SK-N-SH (cell line): ENCODE data around the gene KANK4. TPM values are rescaled to one million over a fixed set of nuclear protein-coding genes. Genes with fewer than 3 reads are reported as not detected.

Experiments used
- CTCF ChIA-PET: fragments of 300-600, 350-600 bp; formaldehyde crosslinking; extraction: SDS; loops from one replicate; lab custom pipeline; 2021; lab: Yijun Ruan, JAX
- POLR2A ChIA-PET: fragments of 350-600 bp; sonication (Branson Sonifier 250); formaldehyde crosslinking; extraction: SDS; loops from one replicate; lab custom pipeline; 2020; ENCODE audit warnings: antibody characterized with exemption, inconsistent platforms; lab: Yijun Ruan, JAX
- DNase-seq: peaks from one replicate; pipeline ENCODE4 v3.0.0; 2012
- H2AFZ ChIP-seq: fragments of 200-600 bp; sonication (generic); 2 replicates; pipeline ENCODE4 v1.8.1; 2016; ENCODE audit warnings: antibody characterized with exemption, mild to moderate bottlenecking, low read depth
- H3F3A ChIP-seq: fragments of 200-600 bp; sonication (generic); replicated peaks from 2 replicates; pipeline ENCODE3; 2016; ENCODE audit warnings: antibody characterized with exemption, mild to moderate bottlenecking; ENCODE audit not compliant: insufficient read depth
- H3K27ac ChIP-seq, 2 experiments: fragments of 200-500 bp in 1 of 2; fragments of 200-600 bp in 1 of 2; sonication (Bioruptor generic) in 1 of 2; sonication (generic), shearing (Covaris generic) in 1 of 2; 2 replicates each; pipeline versions ENCODE4 v1.5.1 to v1.6.1; 2014 to 2016; ENCODE audit warnings: low read depth in 2 of 2, inconsistent platforms in 1 of 2, low read length in 1 of 2, mild to moderate bottlenecking in 1 of 2, mixed read lengths in 1 of 2
- H3K27me3 ChIP-seq: fragments of 200-600 bp; sonication (generic), shearing (Covaris generic); 2 replicates; pipeline ENCODE4 v1.6.1; 2016; ENCODE audit warnings: mixed run types; ENCODE audit not compliant: insufficient read depth
- H3K36me3 ChIP-seq, 2 experiments: fragments of 200-500 bp in 1 of 2; fragments of 200-600 bp in 1 of 2; sonication (Bioruptor generic) in 1 of 2; sonication (generic) in 1 of 2; replicated peaks in 1 of 2; 2 replicates each; pipeline versions ENCODE3 to v1.5.1; 2014 to 2016; ENCODE audit warnings: low read length in 1 of 2, mild to moderate bottlenecking in 1 of 2; ENCODE audit not compliant: insufficient read depth in 2 of 2, control insufficient read depth in 1 of 2
- H3K4me1 ChIP-seq, 2 experiments: fragments of 200-500 bp in 1 of 2; fragments of 200-600 bp in 1 of 2; sonication (Bioruptor generic) in 1 of 2; sonication (generic), shearing (Covaris generic) in 1 of 2; 2 replicates each; pipeline versions ENCODE4 v1.5.1 to v1.6.1; 2014 to 2016; ENCODE audit warnings: low read depth in 1 of 2, low read length in 1 of 2, mixed run types in 1 of 2; ENCODE audit not compliant: insufficient read depth in 2 of 2, control insufficient read depth in 1 of 2
- H3K4me2 ChIP-seq: fragments of 200-600 bp; sonication (generic), shearing (Covaris generic); 2 replicates; pipeline ENCODE4 v1.6.1; 2017; ENCODE audit warnings: mixed run types
- H3K4me3 ChIP-seq, 2 experiments: fragments of 200-500 bp in 1 of 2; fragments of 200-600 bp in 1 of 2; sonication (Bioruptor generic) in 1 of 2; sonication (generic), shearing (Covaris generic) in 1 of 2; 2 replicates each; pipeline versions ENCODE4 v1.5.1 to v1.8.1; 2014 to 2016; ENCODE audit warnings: low read depth in 2 of 2, inconsistent platforms in 1 of 2, low read length in 1 of 2, mild to moderate bottlenecking in 1 of 2, mixed read lengths in 1 of 2, moderate library complexity in 1 of 2
- H3K79me2 ChIP-seq: fragments of 200-600 bp; sonication (generic); 2 replicates; pipeline ENCODE4 v1.8.1; 2017; ENCODE audit warnings: mild to moderate bottlenecking; ENCODE audit not compliant: insufficient read depth
- H3K9ac ChIP-seq: fragments of 200-600 bp; sonication (generic); 2 replicates; pipeline ENCODE4 v1.6.1; 2017; ENCODE audit warnings: mixed run types
- H3K9me2 ChIP-seq: fragments of 200-600 bp; sonication (generic); 2 replicates; pipeline ENCODE4 v1.6.1; 2017; ENCODE audit warnings: mixed run types
- H3K9me3 ChIP-seq: fragments of 200-600 bp; sonication (generic); 2 replicates; pipeline ENCODE4 v1.6.1; 2017; ENCODE audit warnings: mixed run types, mild to moderate bottlenecking, moderate library complexity
- H4K20me1 ChIP-seq: fragments of 200-600 bp; sonication (generic); 2 replicates; pipeline ENCODE4 v1.6.1; 2017; ENCODE audit warnings: mild to moderate bottlenecking, mixed run types; ENCODE audit not compliant: insufficient read depth
- EZH2phosphoT487 ChIP-seq: fragments of 200-600 bp; sonication (generic); IDR thresholded peaks from 2 replicates; pipeline ENCODE4 v1.6.1; 2017; ENCODE audit warnings: low read depth, mixed run types, mild to moderate bottlenecking, antibody characterized with exemption, moderate library complexity, borderline replicate concordance
- GABPA ChIP-seq: IDR thresholded peaks from 2 replicates; pipeline ENCODE4 v1.4.0; 2012; ENCODE audit warnings: low read depth, mild to moderate bottlenecking
- JUND ChIP-seq: IDR thresholded peaks from 2 replicates; pipeline ENCODE4 v1.4.0; 2012
- MEF2A ChIP-seq: IDR thresholded peaks from 2 replicates; pipeline ENCODE4 v1.4.0; 2012; ENCODE audit warnings: low read depth, borderline replicate concordance
- MXI1 ChIP-seq: IDR thresholded peaks from 2 replicates; pipeline ENCODE4 v1.6.1; 2012; ENCODE audit warnings: mild to moderate bottlenecking, low read depth, low read length, improper control_type of control experiment
- NRF1 ChIP-seq: IDR thresholded peaks from 2 replicates; pipeline ENCODE4 v1.6.1; 2012; ENCODE audit warnings: low read depth, mild to moderate bottlenecking, low read length
- PBX3 ChIP-seq: IDR thresholded peaks from 2 replicates; pipeline ENCODE4; 2012
- RAD21 ChIP-seq: IDR thresholded peaks from 2 replicates; pipeline ENCODE4 v1.6.1; 2012; ENCODE audit warnings: mild to moderate bottlenecking, low read length
- RXRA ChIP-seq: IDR thresholded peaks from 2 replicates; pipeline ENCODE4 v1.4.0; 2012; ENCODE audit warnings: low read depth, mild to moderate bottlenecking, borderline replicate concordance
- SIN3A ChIP-seq: IDR thresholded peaks from 2 replicates; pipeline ENCODE4 v1.6.1; 2012; ENCODE audit warnings: low read depth, mild to moderate bottlenecking, low read length, moderate library complexity, borderline replicate concordance
- TAF1 ChIP-seq: IDR thresholded peaks from 2 replicates; pipeline ENCODE4 v1.6.1; 2012; ENCODE audit warnings: low read depth, mild to moderate bottlenecking, low read length, moderate library complexity, borderline replicate concordance
- TEAD4 ChIP-seq: IDR thresholded peaks from 2 replicates; pipeline ENCODE4 v1.4.0; 2012; ENCODE audit warnings: mild to moderate bottlenecking, borderline replicate concordance; ENCODE audit not compliant: insufficient read depth
- USF2 ChIP-seq: fragments of 150-350 bp; IDR thresholded peaks from 2 replicates; pipeline ENCODE4 v1.6.1; 2017; ENCODE audit warnings: antibody characterized with exemption, low read length, low read depth, borderline replicate concordance
- WGBS: methylation state at CpG from one replicate; pipeline ENCODE4 v1.1.6; 2017; ENCODE audit warnings: low lambda C conversion rate; 5-methylcytosine and 5-hydroxymethylcytosine counted together
- polyA plus RNA-seq, 3 experiments: library from polyadenylated mRNA; depleted of rRNA; stranded (reverse); fragments of >200 nt; gene quantifications; 2 replicates each; pipeline ENCODE4 v1.2.3, GENCODE V29; 2012
- TF ChIP-seq, protein P1 (sequence below): fragments of 200-600 bp; sonication (generic); IDR thresholded peaks from 2 replicates; pipeline ENCODE4 v1.6.1; 2017; ENCODE audit warnings: antibody characterized with exemption, mild to moderate bottlenecking, moderate library complexity
- TF ChIP-seq, protein P2 (sequence below): IDR thresholded peaks from 2 replicates; pipeline ENCODE4 v1.4.0; 2012; ENCODE audit warnings: low read depth, borderline replicate concordance
- TF ChIP-seq, protein P3 (sequence below): fragments of 150-350 bp; IDR thresholded peaks from 2 replicates; pipeline ENCODE4 v1.6.1; 2016; ENCODE audit warnings: mild to moderate bottlenecking, low read depth, low read length

The KANK4 gene
- polyA plus RNA-seq, 1 of the 3 experiments (the other 2 are of a cell fraction) = not detected

DNA sequence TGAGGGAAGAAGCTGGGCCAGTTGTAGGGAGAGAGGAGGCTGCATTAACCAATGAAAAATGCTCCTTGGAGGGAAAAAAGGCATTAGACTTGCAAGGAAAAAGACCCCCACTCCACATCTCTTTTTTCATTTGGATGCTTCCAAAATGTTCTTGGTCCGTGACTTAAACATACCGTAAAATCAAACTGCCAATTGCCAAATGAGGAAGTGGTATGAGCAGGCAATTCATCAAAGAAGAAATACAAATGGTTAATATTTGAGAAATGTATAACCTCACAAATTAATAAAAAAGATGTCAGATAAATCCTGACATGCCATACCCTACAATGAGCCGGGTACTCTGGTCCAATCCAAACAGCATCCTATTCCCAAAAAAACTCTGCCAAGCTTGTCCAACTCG is 30.6 kb downstream of the KANK4 start:
- H3F3A ChIP-seq = no peaks in the 10 kb centered on the region
- 67% methylated on average over 4 of the region's 4 CpGs for WGBS
- ChIA-PET POLR2A (no interaction called here), CTCF (interaction anchor here (1.2 to 1.3 kb wide), 2 partner anchors 113 to 119 kb away, joined by 3 to 4 read pairs; no protein-coding TSS in a partner anchor)
- no peaks in the 10 kb centered on the region for H3K9me2 ChIP-seq
- no peak for DNase-seq
- H3K36me3 ChIP-seq = no peaks in the 10 kb centered on the region
- TF ChIP-seq TEAD4 (no peak), MEF2A (no peak), PBX3 (no peak), NRF1 (no peak), EZH2phosphoT487 (no peak), RXRA (no peak), SIN3A (no peak), GABPA (no peak), RAD21 (no peak), MXI1 (no peak), TAF1 (no peak), JUND (no peak), USF2 (no peak)
- TF ChIP-seq, protein P1, sequence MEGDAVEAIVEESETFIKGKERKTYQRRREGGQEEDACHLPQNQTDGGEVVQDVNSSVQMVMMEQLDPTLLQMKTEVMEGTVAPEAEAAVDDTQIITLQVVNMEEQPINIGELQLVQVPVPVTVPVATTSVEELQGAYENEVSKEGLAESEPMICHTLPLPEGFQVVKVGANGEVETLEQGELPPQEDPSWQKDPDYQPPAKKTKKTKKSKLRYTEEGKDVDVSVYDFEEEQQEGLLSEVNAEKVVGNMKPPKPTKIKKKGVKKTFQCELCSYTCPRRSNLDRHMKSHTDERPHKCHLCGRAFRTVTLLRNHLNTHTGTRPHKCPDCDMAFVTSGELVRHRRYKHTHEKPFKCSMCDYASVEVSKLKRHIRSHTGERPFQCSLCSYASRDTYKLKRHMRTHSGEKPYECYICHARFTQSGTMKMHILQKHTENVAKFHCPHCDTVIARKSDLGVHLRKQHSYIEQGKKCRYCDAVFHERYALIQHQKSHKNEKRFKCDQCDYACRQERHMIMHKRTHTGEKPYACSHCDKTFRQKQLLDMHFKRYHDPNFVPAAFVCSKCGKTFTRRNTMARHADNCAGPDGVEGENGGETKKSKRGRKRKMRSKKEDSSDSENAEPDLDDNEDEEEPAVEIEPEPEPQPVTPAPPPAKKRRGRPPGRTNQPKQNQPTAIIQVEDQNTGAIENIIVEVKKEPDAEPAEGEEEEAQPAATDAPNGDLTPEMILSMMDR = no peak
- TF ChIP-seq, protein P2, sequence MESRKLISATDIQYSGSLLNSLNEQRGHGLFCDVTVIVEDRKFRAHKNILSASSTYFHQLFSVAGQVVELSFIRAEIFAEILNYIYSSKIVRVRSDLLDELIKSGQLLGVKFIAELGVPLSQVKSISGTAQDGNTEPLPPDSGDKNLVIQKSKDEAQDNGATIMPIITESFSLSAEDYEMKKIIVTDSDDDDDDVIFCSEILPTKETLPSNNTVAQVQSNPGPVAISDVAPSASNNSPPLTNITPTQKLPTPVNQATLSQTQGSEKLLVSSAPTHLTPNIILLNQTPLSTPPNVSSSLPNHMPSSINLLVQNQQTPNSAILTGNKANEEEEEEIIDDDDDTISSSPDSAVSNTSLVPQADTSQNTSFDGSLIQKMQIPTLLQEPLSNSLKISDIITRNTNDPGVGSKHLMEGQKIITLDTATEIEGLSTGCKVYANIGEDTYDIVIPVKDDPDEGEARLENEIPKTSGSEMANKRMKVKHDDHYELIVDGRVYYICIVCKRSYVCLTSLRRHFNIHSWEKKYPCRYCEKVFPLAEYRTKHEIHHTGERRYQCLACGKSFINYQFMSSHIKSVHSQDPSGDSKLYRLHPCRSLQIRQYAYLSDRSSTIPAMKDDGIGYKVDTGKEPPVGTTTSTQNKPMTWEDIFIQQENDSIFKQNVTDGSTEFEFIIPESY = no peak
- TF ChIP-seq, protein P3, sequence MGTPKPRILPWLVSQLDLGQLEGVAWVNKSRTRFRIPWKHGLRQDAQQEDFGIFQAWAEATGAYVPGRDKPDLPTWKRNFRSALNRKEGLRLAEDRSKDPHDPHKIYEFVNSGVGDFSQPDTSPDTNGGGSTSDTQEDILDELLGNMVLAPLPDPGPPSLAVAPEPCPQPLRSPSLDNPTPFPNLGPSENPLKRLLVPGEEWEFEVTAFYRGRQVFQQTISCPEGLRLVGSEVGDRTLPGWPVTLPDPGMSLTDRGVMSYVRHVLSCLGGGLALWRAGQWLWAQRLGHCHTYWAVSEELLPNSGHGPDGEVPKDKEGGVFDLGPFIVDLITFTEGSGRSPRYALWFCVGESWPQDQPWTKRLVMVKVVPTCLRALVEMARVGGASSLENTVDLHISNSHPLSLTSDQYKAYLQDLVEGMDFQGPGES = no peak
- H3K27ac ChIP-seq = no peak overlapping the region
- no peak overlapping the region for H3K9ac ChIP-seq
- H3K4me1 ChIP-seq = peaks cover 0 to 9% of the 10 kb centered on the region in 2 experiments; a peak in 2 of 4 replicates
- H3K27me3 ChIP-seq = peaks cover 9% of the 10 kb centered on the region; the same call in 1 of the 2 replicates
- no peak overlapping the region for H3K4me3 ChIP-seq
- H3K4me2 ChIP-seq = no peak overlapping the region
- no peaks in the 10 kb centered on the region for H3K9me3 ChIP-seq
- no peaks in the 10 kb centered on the region for H3K79me2 ChIP-seq
- no peaks in the 10 kb centered on the region for H4K20me1 ChIP-seq
- no peak overlapping the region for H2AFZ ChIP-seq
